Endothelial cell of umbilical vein (primary cell): ENCODE measurements around the gene CDC42BPB. TPM values are rescaled to one million over a fixed set of nuclear protein-coding genes. Genes with fewer than 3 reads are reported as not detected.

Source experiments
- BruUV-seq: library from RNA; stranded (reverse); fragments of 400-500 nt; replicated peaks from 2 replicates; lab custom pipeline; 2021; lab: Mats Ljungman, UMichigan
- CTCF ChIA-PET: fragments of 300-600, 350-600 bp; sonication (Branson Sonifier 250); formaldehyde crosslinking; loops from one replicate; lab custom pipeline; 2021; ENCODE audit warnings: antibody characterized with exemption, inconsistent platforms; lab: Charles Lee
- POLR2A ChIA-PET: fragments of 300-600, 350-600 bp; sonication (Branson Sonifier 250); formaldehyde crosslinking; loops from one replicate; lab custom pipeline; 2021; ENCODE audit warnings: antibody characterized with exemption, inconsistent platforms; lab: Charles Lee
- DNase-seq: peaks from one replicate; pipeline ENCODE4 v3.0.0-alpha.2; 2011; ENCODE audit warnings: low read depth, low spot score
- FAIRE-seq: peaks from 2 replicates; lab custom pipeline; 2011; peaks lifted over from hg19 to GRCh38; lab: Jason Lieb, UNC
- H2AFZ ChIP-seq: 2 replicates; pipeline ENCODE4 v1.6.0; 2012; ENCODE audit warnings: low read depth, low read length, control low read depth, inconsistent platforms
- H3K27ac ChIP-seq: 2 replicates; pipeline ENCODE4 v1.5.1; 2011; ENCODE audit warnings: low read depth, mild to moderate bottlenecking, control low read depth, low read length, moderate library complexity; ENCODE audit not compliant: insufficient read depth
- H3K27me3 ChIP-seq, 2 experiments: 2 replicates each; pipeline versions ENCODE4 v1.6.0 to v1.6.1; 2011; ENCODE audit warnings: low read length in 2 of 2, mixed read lengths in 1 of 2; ENCODE audit not compliant: control insufficient read depth in 2 of 2, insufficient read depth in 2 of 2
- H3K36me3 ChIP-seq, 2 experiments: 2 replicates in 1 of 2; 3 replicates in 1 of 2; pipeline ENCODE4 v1.5.1; 2011; ENCODE audit warnings: low read length in 2 of 2, mild to moderate bottlenecking in 1 of 2, moderate library complexity in 1 of 2; ENCODE audit not compliant: control insufficient read depth in 2 of 2, insufficient read depth in 2 of 2; ENCODE audit errors: extremely low read depth in 1 of 2
- H3K4me1 ChIP-seq: 3 replicates; pipeline ENCODE4 v1.5.1; 2011; ENCODE audit warnings: mild to moderate bottlenecking, low read length; ENCODE audit not compliant: control insufficient read depth, insufficient read depth; ENCODE audit errors: extremely low read depth
- H3K4me2 ChIP-seq: 2 replicates; pipeline ENCODE4 v1.6.1; 2011; ENCODE audit warnings: low read length, control low read depth, mixed read lengths; ENCODE audit not compliant: insufficient read depth
- H3K4me3 ChIP-seq, 3 experiments: fragments of 200-600 bp in 1 of 3; sonication (generic), shearing (Covaris generic) in 1 of 3; replicated peaks in 1 of 3; 2 replicates each; pipeline ENCODE4 v1.5.1; 2011 to 2016; ENCODE audit warnings: control low read depth in 3 of 3, low read length in 3 of 3, mild to moderate bottlenecking in 2 of 3, inconsistent platforms in 1 of 3, low read depth in 1 of 3, moderate library complexity in 1 of 3; ENCODE audit not compliant: insufficient read depth in 1 of 3
- H3K79me2 ChIP-seq: 2 replicates; pipeline ENCODE4 v1.6.0; 2012; ENCODE audit warnings: low read length, inconsistent platforms; ENCODE audit not compliant: control insufficient read depth, insufficient read depth
- H3K9ac ChIP-seq: replicated peaks from 2 replicates; pipeline ENCODE3; 2011; ENCODE audit warnings: low read length, control low read depth; ENCODE audit not compliant: insufficient read depth; ENCODE audit errors: extremely low read depth
- H3K9me1 ChIP-seq: replicated peaks from 3 replicates; pipeline ENCODE4 v1.6.0; 2011; ENCODE audit warnings: mild to moderate bottlenecking, low read length; ENCODE audit not compliant: control insufficient read depth, insufficient read depth; ENCODE audit errors: extremely low read depth
- H3K9me3 ChIP-seq: replicated peaks from 2 replicates; pipeline ENCODE4 v1.5.1; 2012; ENCODE audit warnings: low read length, inconsistent platforms; ENCODE audit not compliant: control insufficient read depth, insufficient read depth
- H4K20me1 ChIP-seq: replicated peaks from 2 replicates; pipeline ENCODE3; 2011; ENCODE audit warnings: mild to moderate bottlenecking, low read length; ENCODE audit not compliant: control insufficient read depth, insufficient read depth; ENCODE audit errors: extremely low read depth
- CTCF ChIP-seq, 2 donors: IDR thresholded peaks; 1 replicate in 1 of 2; 2 replicates in 1 of 2; pipeline ENCODE4 v1.5.1; 2011; ENCODE audit warnings: low read length in 2 of 2, mild to moderate bottlenecking in 2 of 2, moderate library complexity in 2 of 2, control low read depth in 1 of 2, inconsistent platforms in 1 of 2, low read depth in 1 of 2; ENCODE audit not compliant: insufficient read depth in 1 of 2; ENCODE audit errors: extremely low read depth in 1 of 2
- EZH2 ChIP-seq: IDR thresholded peaks from 2 replicates; pipeline ENCODE4 v1.6.1; 2012; ENCODE audit warnings: borderline replicate concordance, low read depth, mild to moderate bottlenecking, moderate library complexity, low read length, inconsistent platforms; ENCODE audit not compliant: severe bottlenecking
- FOS ChIP-seq: IDR thresholded peaks from 2 replicates; pipeline ENCODE4 v1.6.1; 2011; ENCODE audit warnings: mild to moderate bottlenecking, low read length, moderate library complexity, borderline replicate concordance; ENCODE audit not compliant: insufficient read depth
- GATA2 ChIP-seq: IDR thresholded peaks from 2 replicates; pipeline ENCODE4 v1.7.0; 2011; ENCODE audit warnings: low read depth, mild to moderate bottlenecking, moderate library complexity, mixed read lengths, low read length; ENCODE audit not compliant: insufficient read length, insufficient read depth
- JUN ChIP-seq: IDR thresholded peaks from 2 replicates; pipeline ENCODE4 v1.6.1; 2011; ENCODE audit warnings: borderline replicate concordance, low read depth; ENCODE audit not compliant: insufficient read length, insufficient read depth
- MYC ChIP-seq: IDR thresholded peaks from one replicate; pipeline ENCODE4 v1.6.1; 2011; ENCODE audit warnings: mild to moderate bottlenecking, low read depth, low read length
- POLR2A ChIP-seq: IDR thresholded peaks from 2 replicates; pipeline ENCODE4 v1.6.1; 2012; ENCODE audit warnings: low read depth, mild to moderate bottlenecking, control low read depth, low read length
- POLR2AphosphoS5 ChIP-seq: IDR thresholded peaks from 2 replicates; pipeline ENCODE4 v1.6.1; 2012; ENCODE audit warnings: low read depth, mild to moderate bottlenecking, control low read depth, low read length, moderate library complexity; ENCODE audit not compliant: insufficient read depth
- dilution Hi-C: fragments of 300-500 bp; cut with MboI; formaldehyde crosslinking; loops from one replicate; pipeline ENCODE4 v1.15.0; 2019; ENCODE audit warnings: low sequenced_read_pairs; ENCODE audit not compliant: extremely low pct_ligation_motif_present
- intact Hi-C: fragments of 100-400 bp; cut with micrococcal nuclease; formaldehyde crosslinking; loops from one replicate; pipeline ENCODE4 v1.10.0; 2022
- polyA plus RNA-seq, 4 experiments: library from polyadenylated mRNA; depleted of rRNA in 3 of 4; stranded (reverse) in 3 of 4; unstranded in 1 of 4; fragments of >200 nt; gene quantifications; 2 replicates each; pipeline versions ENCODE4 v1.2.1 to v1.2.3, GENCODE V29; 2011 to 2012; ENCODE audit warnings: missing spikeins in 1 of 4
- total RNA-seq: library from RNA; stranded (reverse); gene quantifications from 2 replicates; pipeline ENCODE4 v1.2.3, GENCODE V29; 2021
- TF ChIP-seq, protein P1 (sequence below): IDR thresholded peaks from 2 replicates; pipeline ENCODE4 v1.6.1; 2011; ENCODE audit not compliant: insufficient read depth, insufficient read length

The CDC42BPB gene
- total and polyA plus RNA-seq, 2 donors (not counting 3 experiments of a cell fraction or from before 2014, with no cell fraction given): 82.6 to 131 TPM

GRCh38 chr14:102937331-102938175, 119.8 kb downstream of the CDC42BPB start:
- Histone ChIP-seq H3K9me1 (no peaks in the 10 kb centered on the region), H3K9ac (no peak overlapping the region), H3K27me3 (no peaks in the 10 kb centered on the region), H3K4me3 (no peak overlapping the region), H3K79me2 (no peaks in the 10 kb centered on the region), H3K9me3 (no peaks in the 10 kb centered on the region), H3K4me1 (no peaks in the 10 kb centered on the region), H3K27ac (no peak overlapping the region), H3K36me3 (peaks cover 16 to 53% of the 10 kb centered on the region in 2 experiments), H4K20me1 (no peaks in the 10 kb centered on the region), H2AFZ (no peak overlapping the region), H3K4me2 (no peak overlapping the region)
- no peak for FAIRE-seq
- DNase-seq: no peak
- intact Hi-C loops (no loop called here), dilution Hi-C loops (no loop called here)
- TF ChIP-seq GATA2: no peak
- ChIA-PET POLR2A (no interaction called here), CTCF (interaction anchor here (0.9 kb wide), 1 partner anchor 34 kb away, joined by 3 read pairs; no protein-coding TSS in a partner anchor)
- no TSS peak for BruUV-seq

- Histone ChIP-seq H3K4me1 (no peaks in the 10 kb centered on the region), H4K20me1 (no peaks in the 10 kb centered on the region), H3K4me2 (no peak overlapping the region), H3K9me3 (no peaks in the 10 kb centered on the region), H3K4me3 (no peak overlapping the region), H3K79me2 (no peaks in the 10 kb centered on the region), H3K36me3 (peaks cover 13 to 42% of the 10 kb centered on the region in 2 experiments), H3K9ac (no peak overlapping the region), H3K27me3 (peaks cover 0 to under 1% of the 10 kb centered on the region in 2 experiments), H3K27ac (no peak overlapping the region), H2AFZ (no peak overlapping the region), H3K9me1 (no peaks in the 10 kb centered on the region)
- intact Hi-C loops (no loop called here), dilution Hi-C loops (no loop called here)
- BruUV-seq: no TSS peak
- CTCF ChIA-PET: interaction anchor here (1.2 kb wide), 1 partner anchor 241 kb away, joined by 4 read pairs; no protein-coding TSS in a partner anchor
- FAIRE-seq: no peak
- TF ChIP-seq POLR2AphosphoS5 (no peak), CTCF (IDR thresholded peaks at IDR 0.05; ENCODE audit: extremely low read depth in 1 of 2, insufficient read depth in 1 of 2, low read depth in 1 of 2, low read length in 2 of 2) (no peak), JUN (no peak), FOS (no peak), POLR2A (no peak), MYC (no peak), EZH2 (no peak)
- TF ChIP-seq, protein P1, sequence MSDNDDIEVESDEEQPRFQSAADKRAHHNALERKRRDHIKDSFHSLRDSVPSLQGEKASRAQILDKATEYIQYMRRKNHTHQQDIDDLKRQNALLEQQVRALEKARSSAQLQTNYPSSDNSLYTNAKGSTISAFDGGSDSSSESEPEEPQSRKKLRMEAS: no peak
- POLR2A ChIA-PET: no interaction called here
- no peak for DNase-seq
Observed at GRCh38 chr14:102935756-102936155, 121.6 kb downstream of the CDC42BPB start.
